NCI-H146 treated with DMSO at 0.1 percent for 48 hours (cell line): ENCODE measurements around the gene ATG4C.
"Not testable (repeated sequence)": the region's sequence is repeated elsewhere in the genome, so short reads cannot be mapped to it uniquely, and the experiment has no call there.

Source experiments
- DNase-seq: peaks from one replicate; lab custom pipeline; 2025; ENCODE audit not compliant: unreplicated experiment; lab: John Stamatoyannopoulos, UW

The ATG4C gene

DNA sequence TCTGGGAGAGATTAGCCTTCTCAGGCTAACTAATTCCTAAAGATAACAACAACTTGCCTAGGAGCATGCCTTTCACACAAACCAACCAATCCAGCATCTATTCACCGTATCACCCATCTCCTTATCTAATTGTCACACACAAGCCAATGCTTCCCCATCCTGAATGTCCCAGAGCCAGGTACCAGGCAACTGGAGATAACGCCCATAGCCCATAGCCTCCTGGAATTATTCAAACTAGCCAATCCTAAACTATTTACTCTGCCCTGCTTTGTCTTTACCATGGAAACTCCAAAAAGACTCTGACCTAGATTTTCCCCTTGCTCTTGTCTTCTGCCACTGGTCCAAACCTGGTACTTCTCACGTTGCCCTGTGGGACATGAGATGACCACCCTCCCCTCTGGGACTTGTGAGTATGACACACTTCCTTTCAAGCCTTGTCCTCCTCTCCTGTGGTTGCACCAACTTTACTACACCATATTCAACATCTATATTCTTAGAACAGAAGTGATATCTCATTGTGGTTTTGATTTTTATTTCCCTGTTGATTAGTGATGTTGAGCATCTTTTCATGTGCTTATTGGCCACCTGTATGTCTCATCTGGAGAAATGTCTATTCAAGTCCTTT is 8.8 kb upstream of the ATG4C start:
- no peak for DNase-seq

DNA sequence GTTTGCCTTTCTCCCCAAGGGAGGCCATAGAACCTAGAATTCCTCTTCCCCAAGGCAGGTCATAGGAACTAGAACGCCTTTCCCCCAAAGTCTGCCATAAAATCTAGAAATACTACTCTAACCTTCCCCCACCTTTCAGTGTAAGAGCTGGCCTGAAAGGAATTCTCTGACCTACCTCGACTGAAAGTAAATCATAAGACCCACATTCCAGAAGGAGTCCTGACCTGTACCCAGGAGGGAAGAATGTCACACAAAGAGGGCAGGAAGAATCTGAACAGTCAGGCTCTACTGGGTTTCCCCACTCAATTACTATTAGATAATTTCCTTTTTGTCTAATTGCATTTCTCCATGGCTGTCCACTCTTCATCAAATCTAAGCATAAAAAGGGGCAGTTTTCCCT is 5.7 kb upstream of the ATG4C start:
- DNase-seq, result no peak

- no peak for DNase-seq
Measured at GRCh38 chr1:62781841-62782543, 1.9 kb upstream of the ATG4C start.

DNA sequence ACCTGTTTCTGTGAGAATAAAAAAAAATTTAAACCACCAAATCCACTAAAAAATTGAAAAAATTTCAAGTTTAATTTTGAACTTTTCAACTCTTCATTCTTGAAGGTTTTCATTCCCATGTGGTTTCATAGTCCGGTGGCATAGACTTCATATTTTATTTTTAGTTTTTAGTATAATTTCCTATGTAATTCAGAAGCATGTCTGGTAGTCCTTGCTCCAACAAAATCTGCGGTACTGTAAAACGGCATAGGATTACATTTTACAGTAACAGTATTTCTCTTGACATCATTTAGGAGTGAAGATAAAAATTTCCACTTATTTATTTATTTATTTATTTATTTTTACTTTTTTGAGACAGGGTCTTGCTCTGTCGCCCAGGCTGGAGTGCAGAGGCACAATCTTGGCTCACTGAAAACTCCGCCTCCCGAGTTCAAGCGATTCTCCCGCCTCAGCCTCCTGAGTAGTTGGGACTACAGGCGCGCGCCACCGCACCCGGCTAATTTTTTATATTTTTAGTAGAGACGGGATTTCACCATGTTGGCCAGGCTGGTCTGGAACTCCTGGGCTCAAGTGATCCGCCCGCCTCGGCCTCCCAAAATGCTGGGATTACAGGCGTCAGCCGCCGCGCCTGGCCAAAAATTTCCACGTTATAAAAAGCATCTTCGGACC is 1.3 kb upstream of the ATG4C start:
- not testable (repeated sequence) for DNase-seq

GRCh38 chr1:62784509-62785365 is 805 bp downstream of the ATG4C start:
- no peak for DNase-seq

GRCh38 chr1:62790716-62791115 is 6.8 kb downstream of the ATG4C start:
- DNase-seq, result no peak

DNA sequence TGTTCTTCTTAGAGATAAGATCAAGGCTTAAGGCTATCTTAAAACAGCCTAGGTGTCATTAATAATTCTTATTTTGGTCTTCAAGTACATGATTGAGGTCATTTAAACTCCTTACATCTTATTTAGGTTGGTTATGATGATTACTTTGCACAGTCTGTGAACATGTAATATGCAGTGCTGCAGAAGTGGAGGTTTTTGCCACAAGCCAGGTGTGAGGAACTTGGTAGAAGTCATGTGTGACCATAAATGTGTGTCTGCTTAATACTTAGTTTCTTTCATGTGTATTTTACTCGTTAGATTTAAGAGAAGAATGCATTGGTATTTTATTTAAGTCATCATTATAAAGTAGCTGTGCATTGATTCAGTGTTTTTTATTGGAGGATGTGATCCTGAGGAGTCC is 10.1 kb downstream of the ATG4C start:
- no peak for DNase-seq

DNA sequence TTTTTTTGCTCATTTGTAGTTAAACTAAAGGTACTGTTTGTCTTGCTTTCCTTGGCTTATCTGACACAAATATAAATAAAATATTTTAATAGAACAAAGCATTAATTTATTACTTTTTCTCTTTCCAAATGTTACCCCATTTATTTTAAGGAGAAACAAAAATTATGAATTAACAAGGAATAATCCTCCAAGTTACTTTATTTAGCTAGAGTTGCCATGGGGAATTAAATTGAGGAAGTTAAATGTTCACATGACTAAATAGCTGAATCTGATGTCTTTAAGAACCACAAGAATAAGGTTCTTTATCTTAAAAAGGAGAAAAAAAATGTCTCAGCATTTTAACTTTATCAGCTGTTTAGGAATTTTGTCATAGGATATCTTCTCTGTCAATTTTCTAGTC is 12.3 kb downstream of the ATG4C start:
- DNase-seq, result no peak

GRCh38 chr1:62799688-62800087 is 15.8 kb downstream of the ATG4C start:
- DNase-seq, result no peak

DNA sequence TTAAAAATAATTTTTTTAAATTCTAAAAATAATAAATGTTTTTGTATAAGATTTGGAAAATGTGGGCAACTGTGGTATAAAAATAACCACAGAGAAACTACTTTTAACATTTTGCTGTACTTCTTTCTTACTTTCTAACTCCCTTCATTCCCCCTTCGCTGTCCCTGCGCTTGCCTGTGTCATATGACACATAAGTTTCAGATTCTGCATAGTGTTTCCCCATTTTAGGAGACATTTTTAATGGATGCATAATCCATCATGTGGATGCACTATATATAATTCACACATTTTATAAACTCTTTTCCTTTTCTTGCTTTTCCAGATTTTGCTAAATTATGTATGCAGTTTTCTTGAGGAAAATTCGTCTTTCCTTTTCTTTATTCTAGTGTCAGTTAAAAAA is 16.3 kb downstream of the ATG4C start:
- no peak for DNase-seq

DNA sequence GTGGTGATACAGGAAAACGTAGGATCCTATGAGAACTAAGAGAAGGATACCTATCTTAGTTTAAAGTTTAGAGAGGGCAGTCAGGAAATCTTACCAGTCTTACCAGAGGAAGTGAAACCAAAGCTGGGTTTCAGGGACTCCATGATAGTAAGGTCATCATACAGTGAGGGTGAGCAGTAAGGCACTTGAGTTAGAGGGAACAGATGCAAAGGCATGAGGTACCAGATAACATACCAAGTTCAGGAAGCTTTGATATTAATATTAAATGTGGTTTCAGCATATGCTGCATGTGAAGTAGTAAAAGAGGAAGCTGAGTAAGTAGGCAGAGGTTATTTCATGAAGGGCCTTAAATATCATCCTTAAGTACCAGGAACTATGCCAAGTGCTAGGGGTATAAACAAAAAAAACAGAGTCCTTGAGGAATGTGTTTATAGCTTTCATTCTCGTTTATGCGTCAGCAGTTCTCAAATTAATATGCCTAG is 16.9 kb downstream of the ATG4C start:
- no peak for DNase-seq

- DNase-seq, result no peak
Measured at GRCh38 chr1:62809788-62810187, 25.9 kb downstream of the ATG4C start.

DNA sequence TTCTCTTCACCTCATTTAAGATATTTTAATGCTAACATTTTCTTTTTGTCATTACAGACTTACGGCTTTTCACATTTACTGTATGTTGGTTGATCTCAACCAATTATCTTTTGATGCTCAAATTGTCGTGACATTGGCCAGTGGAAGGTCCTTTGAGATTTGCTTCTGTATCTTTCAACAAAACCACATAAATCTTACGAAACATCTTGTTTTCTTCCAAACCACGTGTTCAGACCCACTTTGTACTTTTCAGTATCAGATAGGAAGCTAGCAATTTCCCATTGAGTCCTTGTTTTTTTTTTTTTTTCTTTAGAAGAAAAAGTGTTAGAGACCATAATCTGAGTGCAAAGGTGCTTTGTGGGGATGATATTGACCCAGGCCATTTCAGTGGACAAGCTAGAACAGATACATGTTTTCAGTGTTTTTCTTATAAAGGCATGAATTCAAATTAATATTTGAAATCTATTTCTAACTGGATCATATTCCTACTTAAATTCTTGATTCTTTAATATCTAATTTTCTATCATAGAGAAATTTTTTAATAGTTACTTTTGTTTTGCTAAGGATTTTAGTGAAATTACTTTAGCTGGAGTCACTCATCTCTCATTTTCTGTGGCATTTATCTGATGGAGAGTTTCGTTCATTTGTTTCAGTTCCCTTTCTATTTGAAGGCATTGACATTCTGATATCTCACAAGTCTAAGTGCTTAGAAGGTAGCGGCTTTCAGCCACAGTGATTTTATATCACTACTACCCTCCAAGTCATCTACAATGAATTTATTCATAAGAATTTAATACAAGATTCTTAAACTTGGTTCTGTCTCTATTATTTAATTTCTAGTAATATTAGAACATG is 26.7 kb downstream of the ATG4C start:
- no peak for DNase-seq

DNA sequence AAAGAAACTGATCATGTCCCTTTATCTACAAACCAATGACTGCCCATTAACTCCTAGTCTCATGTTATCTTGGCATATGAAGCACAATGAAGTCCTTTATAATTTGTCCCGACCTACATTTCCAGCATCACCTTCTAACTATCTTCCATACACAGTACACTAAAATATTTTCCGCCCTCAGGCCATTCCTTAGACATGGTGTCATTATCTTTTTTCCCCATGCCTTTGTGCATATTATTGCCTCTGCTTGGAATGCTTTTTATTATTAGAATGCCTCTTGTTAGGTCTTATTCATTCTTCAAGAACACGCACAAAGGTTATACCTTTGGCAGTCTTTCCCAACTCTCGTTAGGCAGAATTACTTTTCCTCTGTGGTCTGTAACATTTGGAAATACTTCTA is 39.6 kb downstream of the ATG4C start:
- no peak for DNase-seq

- no peak for DNase-seq
Measured at GRCh38 chr1:62826901-62827300, 43.0 kb downstream of the ATG4C start.

DNA sequence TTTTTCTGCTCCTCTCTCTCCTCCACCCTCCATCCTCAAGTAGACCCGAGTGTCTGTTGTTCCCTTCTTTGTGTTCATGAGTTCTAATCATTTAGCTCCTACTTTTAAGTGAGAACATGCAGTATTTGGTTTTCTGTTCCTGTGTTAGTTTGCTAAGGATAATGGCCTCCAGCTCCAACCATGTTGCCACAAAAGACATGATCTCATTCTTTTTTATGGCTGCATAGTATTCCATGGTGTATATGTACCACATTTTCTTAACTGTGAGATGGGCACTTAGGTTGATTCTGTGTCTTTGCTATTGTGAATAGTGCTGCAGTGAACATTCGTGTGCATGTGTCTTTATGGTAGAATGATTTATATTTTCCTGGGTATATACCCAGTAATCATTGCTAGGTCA is 43.9 kb downstream of the ATG4C start:
- DNase-seq, result not testable (repeated sequence)

DNA sequence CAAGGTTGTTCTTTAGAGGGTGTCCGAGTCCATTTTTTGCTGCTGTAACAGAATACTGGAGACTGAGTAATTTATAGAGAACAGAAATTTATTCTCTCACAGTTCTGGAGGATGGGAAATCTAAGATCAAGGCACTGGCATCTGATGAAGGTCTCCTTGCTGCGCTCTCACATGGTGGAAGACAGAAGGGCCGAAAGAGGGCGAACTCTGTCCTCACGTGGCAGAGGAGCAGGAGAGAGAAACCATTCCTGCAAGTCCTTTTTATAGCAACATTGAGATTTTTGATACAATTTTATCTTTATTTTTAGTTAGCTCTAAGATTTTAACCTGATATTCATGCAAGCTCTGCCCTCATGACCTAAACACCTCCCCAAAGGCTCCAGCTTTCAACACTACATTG is 48.3 kb downstream of the ATG4C start:
- DNase-seq, result no peak

- no peak for DNase-seq
Measured at GRCh38 chr1:62833529-62833928, 49.6 kb downstream of the ATG4C start.

- DNase-seq, result no peak
Measured at GRCh38 chr1:62834400-62834961, 50.5 kb downstream of the ATG4C start.
